ENCODE results near the gene CUL9. TPM values are rescaled to one million over a fixed set of nuclear protein-coding genes. Genes with fewer than 3 reads are reported as not detected.

The CUL9 gene
- polyA plus RNA-seq, 1 donor (not counting 4 experiments of a cell fraction or from before 2014, with no cell fraction given), result 21.6 TPM

- Histone ChIP-seq H3K4me2 (ENCODE audit: control insufficient read depth, extremely low read depth, insufficient read depth, low read depth, low read length) (no peak overlapping the region), H4K20me1 (ENCODE audit: control insufficient read depth, extremely low read depth, insufficient read depth, low read length) (no peaks in the 10 kb centered on the region), H3K4me1 (ENCODE audit: control insufficient read depth, extremely low read depth, insufficient read depth, low read length) (no peaks in the 10 kb centered on the region), H2AFZ (ENCODE audit: control insufficient read depth, low read length) (no peak overlapping the region), H3K9ac (ENCODE audit: control insufficient read depth, extremely low read depth, insufficient read depth, low read length) (no peak overlapping the region), H3K27me3 (ENCODE audit: control insufficient read depth, extremely low read depth, insufficient read depth, low read length) (peaks cover 49% of the 10 kb centered on the region), H3K9me1 (ENCODE audit: control insufficient read depth, extremely low read depth, insufficient read depth, low read length) (no peaks in the 10 kb centered on the region), H3K4me3 (ENCODE audit: control insufficient read depth in 2 of 3, extremely low read depth in 1 of 3, insufficient read depth in 2 of 3, low read depth in 1 of 3, low read length in 3 of 3) (no peak overlapping the region), H3K27ac (ENCODE audit: control insufficient read depth, insufficient read depth, low read length) (no peak overlapping the region), H3K9me3 (ENCODE audit: control insufficient read depth, low read depth, low read length) (no peaks in the 10 kb centered on the region), H3K36me3 (ENCODE audit: control insufficient read depth in 2 of 2, extremely low read depth in 1 of 2, insufficient read depth in 2 of 2, low read length in 2 of 2) (no peaks in the 10 kb centered on the region), H3K79me2 (ENCODE audit: control insufficient read depth, insufficient read depth, low read length) (no peaks in the 10 kb centered on the region)
- TF ChIP-seq EZH2 (IDR thresholded peaks at IDR 0.05; ENCODE audit: low read length) (no peak), CTCF (optimal IDR thresholded peaks at IDR 0.05 in 1 of 3, IDR thresholded peaks at IDR 0.05 in 1 of 3, conservative IDR thresholded peaks at IDR 0.05 in 1 of 3; ENCODE audit: extremely low read depth in 1 of 3, insufficient read depth in 2 of 3, low read length in 3 of 3) (no peak)
- dilution Hi-C loops (cut with MboI; ENCODE audit: extremely low pct_ligation_motif_present, low sequenced_read_pairs), result no loop called here
- no peak for DNase-seq (ENCODE audit: low read depth, low spot score)
- no peak for FAIRE-seq
Observed at GRCh38 chr6:43240950-43241349, 59.0 kb downstream of the CUL9 start.

GRCh38 chr6:43241446-43241845 lies 59.5 kb downstream of the CUL9 start:
- dilution Hi-C loops (cut with MboI; ENCODE audit: extremely low pct_ligation_motif_present, low sequenced_read_pairs), result no loop called here
- Histone ChIP-seq H3K9ac (ENCODE audit: control insufficient read depth, extremely low read depth, insufficient read depth, low read length) (no peak overlapping the region), H3K9me3 (ENCODE audit: control insufficient read depth, low read depth, low read length) (no peaks in the 10 kb centered on the region), H2AFZ (ENCODE audit: control insufficient read depth, low read length) (no peak overlapping the region), H3K79me2 (ENCODE audit: control insufficient read depth, insufficient read depth, low read length) (no peaks in the 10 kb centered on the region), H3K4me1 (ENCODE audit: control insufficient read depth, extremely low read depth, insufficient read depth, low read length) (no peaks in the 10 kb centered on the region), H3K27ac (ENCODE audit: control insufficient read depth, insufficient read depth, low read length) (no peak overlapping the region), H3K9me1 (ENCODE audit: control insufficient read depth, extremely low read depth, insufficient read depth, low read length) (no peaks in the 10 kb centered on the region), H4K20me1 (ENCODE audit: control insufficient read depth, extremely low read depth, insufficient read depth, low read length) (no peaks in the 10 kb centered on the region), H3K27me3 (ENCODE audit: control insufficient read depth, extremely low read depth, insufficient read depth, low read length) (peaks cover 54% of the 10 kb centered on the region), H3K4me2 (ENCODE audit: control insufficient read depth, extremely low read depth, insufficient read depth, low read depth, low read length) (no peak overlapping the region), H3K36me3 (ENCODE audit: control insufficient read depth in 2 of 2, extremely low read depth in 1 of 2, insufficient read depth in 2 of 2, low read length in 2 of 2) (no peaks in the 10 kb centered on the region), H3K4me3 (ENCODE audit: control insufficient read depth in 2 of 3, extremely low read depth in 1 of 3, insufficient read depth in 2 of 3, low read depth in 1 of 3, low read length in 3 of 3) (no peak overlapping the region)
- FAIRE-seq, result no peak
- DNase-seq (ENCODE audit: low read depth, low spot score), result no peak
- TF ChIP-seq CTCF (optimal IDR thresholded peaks at IDR 0.05 in 1 of 3, IDR thresholded peaks at IDR 0.05 in 1 of 3, conservative IDR thresholded peaks at IDR 0.05 in 1 of 3; ENCODE audit: extremely low read depth in 1 of 3, insufficient read depth in 2 of 3, low read length in 3 of 3) (no peak), EZH2 (IDR thresholded peaks at IDR 0.05; ENCODE audit: low read length) (no peak)
